ENCODE data around the gene WDR72. TPM values are rescaled to one million over a fixed set of nuclear protein-coding genes. Genes with fewer than 3 reads are reported as not detected.
"Not testable (repeated sequence)": the region's sequence is repeated elsewhere in the genome, so short reads cannot be mapped to it uniquely, and the experiment has no call there.

Gene WDR72
- total RNA-seq, 4 donors from 2014 or later = 0.04 to 0.73 (median 0.08) TPM; not detected in 1

DNA sequence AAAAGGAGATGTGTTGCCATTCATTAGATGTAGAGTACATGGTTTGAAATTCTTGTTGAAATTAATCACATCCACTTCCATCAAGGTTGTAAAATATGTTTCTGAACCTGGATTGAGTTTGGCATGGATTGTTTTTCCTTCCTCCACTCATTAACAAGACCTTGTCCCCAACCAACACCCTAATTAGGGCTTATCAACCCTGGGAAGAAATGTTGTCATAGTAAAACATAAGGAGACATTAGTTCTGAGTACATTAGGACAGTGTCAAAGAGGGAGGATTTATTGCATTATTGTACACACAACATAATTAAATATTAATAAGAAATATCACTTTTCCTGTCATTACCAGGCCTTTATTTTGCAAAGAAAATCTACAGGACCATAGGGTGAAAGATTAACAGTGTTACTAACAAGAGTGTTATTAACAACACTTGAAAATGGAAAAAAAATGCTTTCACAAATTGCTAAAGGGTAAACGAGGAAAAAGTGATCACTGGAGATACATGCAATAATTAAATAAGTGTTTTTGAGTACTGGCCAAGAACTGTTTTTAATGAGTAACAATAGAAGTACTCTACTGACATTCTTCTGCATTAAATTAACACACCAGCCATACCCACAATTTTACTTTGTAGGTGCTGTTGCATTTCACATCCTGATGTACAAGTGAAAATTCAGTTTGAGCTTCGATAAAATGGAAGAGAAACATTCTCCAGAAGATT is 30.4 kb upstream of the WDR72 start:
- H3K9me3 ChIP-seq = no peaks in the 10 kb centered on the region
- no peaks in the 10 kb centered on the region for H3K36me3 ChIP-seq
- TF ChIP-seq CTCF (IDR thresholded peaks at IDR 0.05) = no peak
- TF ChIP-seq POLR2A (IDR thresholded peaks at IDR 0.05) = no peak
- H3K27ac ChIP-seq = no peak overlapping the region
- no peaks in the 10 kb centered on the region for H3K27me3 ChIP-seq
- 36 to 45% methylated on average over 2 of the region's 2 CpGs for WGBS, 2 donors
- no peaks in the 10 kb centered on the region for H3K4me1 ChIP-seq
- DNase-seq = no peak
- intact Hi-C loops (cut with DNase I) = no loop called here
- no peak overlapping the region for H3K4me3 ChIP-seq

GRCh38 chr15:53786401-53786800 is 26.9 kb upstream of the WDR72 start:
- no peak for DNase-seq
- intact Hi-C loops (cut with DNase I) = no loop called here
- no peaks in the 10 kb centered on the region for H3K36me3 ChIP-seq
- no peaks in the 10 kb centered on the region for H3K9me3 ChIP-seq
- TF ChIP-seq CTCF (IDR thresholded peaks at IDR 0.05) (no peak), POLR2A (IDR thresholded peaks at IDR 0.05) (no peak)
- 74 to 81% methylated on average over 2 of the region's 2 CpGs for WGBS, 2 donors
- H3K27ac ChIP-seq = no peak overlapping the region
- H3K4me1 ChIP-seq = no peaks in the 10 kb centered on the region
- no peaks in the 10 kb centered on the region for H3K27me3 ChIP-seq
- H3K4me3 ChIP-seq = no peak overlapping the region

- H3K9me3 ChIP-seq; intact Hi-C loops (cut with DNase I): not testable (repeated sequence)
These were observed 25.8 kb upstream of the WDR72 start for GRCh38 chr15:53785241-53785640.

GRCh38 chr15:53762916-53763315 is 3.5 kb upstream of the WDR72 start:
- Histone ChIP-seq H3K27me3 (peaks cover 0 to 41% (median 2%) of the 10 kb centered on the region in 4 donors), H3K4me1 (peaks cover 0 to 14% (median 7%) of the 10 kb centered on the region in 3 donors), H3K27ac (no peak overlapping the region), H3K9me3 (no peaks in the 10 kb centered on the region), H3K36me3 (no peaks in the 10 kb centered on the region), H3K4me3 (no peak overlapping the region)
- no peak for DNase-seq
- 80 to 93% methylated on average over 2 of the region's 2 CpGs for WGBS, 2 donors
- TF ChIP-seq POLR2A (IDR thresholded peaks at IDR 0.05) (no peak), CTCF (IDR thresholded peaks at IDR 0.05) (no peak)
- intact Hi-C loops (cut with DNase I) = no loop called here

More at GRCh38 chr15:53785241-53785640, 25.8 kb upstream of the WDR72 start:
- not testable (repeated sequence) for DNase-seq, H3K36me3 ChIP-seq, H3K4me1 ChIP-seq, H3K4me3 ChIP-seq, H3K27me3 ChIP-seq, H3K27ac ChIP-seq
- 82 to 84% methylated on average over 2 of the region's 2 CpGs for WGBS, 2 donors

DNA sequence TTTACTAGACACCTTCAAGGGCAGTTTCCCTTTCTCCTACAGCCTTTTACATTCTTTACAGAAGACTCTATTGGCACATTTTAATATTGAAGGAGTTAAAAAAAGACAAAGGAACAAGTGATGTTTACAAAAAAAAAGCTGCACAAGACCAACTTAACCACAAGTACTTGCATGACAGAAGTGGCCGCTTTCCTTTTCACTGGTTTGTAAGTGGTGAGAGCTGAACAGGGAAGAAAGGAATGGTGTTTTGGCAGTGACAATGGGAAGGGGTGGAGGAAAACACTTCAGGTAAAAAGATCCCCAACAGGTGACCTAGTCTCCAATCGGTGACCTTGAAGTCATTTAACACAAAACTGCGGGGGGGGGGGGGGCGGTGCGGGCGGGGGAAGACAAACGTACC is 1.1 kb downstream of the WDR72 start:
- Histone ChIP-seq H3K27me3 (peaks cover 0 to 37% (median 2%) of the 10 kb centered on the region in 4 donors), H3K4me1 (peaks cover 0 to 17% (median 7%) of the 10 kb centered on the region in 3 donors), H3K4me3 (no peak overlapping the region), H3K27ac (no peak overlapping the region), H3K36me3 (no peaks in the 10 kb centered on the region), H3K9me3 (no peaks in the 10 kb centered on the region)
- intact Hi-C loops (cut with DNase I) = no loop called here
- 23 to 28% methylated on average over 4 to 7 of the region's 7 CpGs for WGBS, 2 donors
- DNase-seq = no peak
- no peak for TF ChIP-seq CTCF (IDR thresholded peaks at IDR 0.05)
- no peak for TF ChIP-seq POLR2A (IDR thresholded peaks at IDR 0.05)
